NCI-H345 treated with DMSO at 0.1 percent for 48 hours (cell line): ENCODE data around the gene SH2D1A.

Experiments used
- DNase-seq: peaks from one replicate; lab custom pipeline; 2025; ENCODE audit not compliant: unreplicated experiment; lab: John Stamatoyannopoulos, UW

The SH2D1A gene

GRCh38 chrX:124415115-124415800 is 68.9 kb downstream of the SH2D1A start:
- DNase-seq, result no peak

GRCh38 chrX:124421898-124422655 is 75.7 kb downstream of the SH2D1A start:
- DNase-seq, result no peak
